GM19239 (cell line): ENCODE measurements around the gene TOM1L2.

ENCODE experiments used
- DNase-seq: peaks from one replicate; pipeline ENCODE4 v3.0.0; 2011; ENCODE audit warnings: low spot score; ENCODE audit not compliant: insufficient read length
- FAIRE-seq: peaks from 2 replicates; lab custom pipeline; 2011; peaks lifted over from hg19 to GRCh38; lab: Jason Lieb, UNC

TOM1L2 gene

DNA sequence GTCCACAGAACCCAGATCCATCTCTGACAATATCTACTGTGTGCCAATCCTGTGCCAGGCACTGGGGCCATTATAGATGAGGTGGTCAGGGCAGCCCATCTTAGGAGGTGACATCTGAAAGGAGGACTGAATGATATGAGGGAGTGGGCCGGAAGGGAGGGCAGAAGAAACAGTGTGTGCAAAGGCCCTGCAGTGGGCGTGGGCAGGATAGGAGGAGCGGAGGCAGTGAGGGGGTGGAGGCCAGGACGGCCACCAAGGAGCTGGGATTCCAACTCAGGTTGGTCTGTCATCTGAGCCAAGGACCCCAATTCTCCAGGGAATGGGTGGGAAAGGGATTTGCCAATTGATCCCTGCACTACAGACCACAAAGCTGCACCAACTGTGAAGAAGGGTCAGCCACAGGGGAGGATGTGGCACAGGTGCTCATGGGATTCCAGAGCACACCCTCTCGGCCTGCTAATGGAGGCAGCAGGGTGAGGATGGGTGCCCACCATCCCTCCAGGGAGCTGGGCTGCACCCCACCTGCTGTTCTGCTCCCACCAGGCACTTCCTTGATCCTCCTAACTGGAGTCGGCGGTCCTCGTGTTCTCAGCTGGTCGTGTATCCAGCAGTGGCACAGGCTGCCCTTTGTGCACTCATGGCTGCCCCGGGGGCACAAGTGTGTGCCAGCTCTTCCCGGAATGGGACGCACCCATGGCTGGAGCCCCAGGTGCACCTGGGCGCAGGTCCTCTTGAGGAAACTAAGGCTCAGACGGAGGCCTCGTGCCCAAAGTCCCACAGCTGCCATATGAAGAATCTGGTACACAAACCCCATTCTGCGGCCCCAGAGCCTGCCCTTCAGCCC lies 145.0 kb downstream of the TOM1L2 start:
- DNase-seq, result no peak
- no peak for FAIRE-seq

DNA sequence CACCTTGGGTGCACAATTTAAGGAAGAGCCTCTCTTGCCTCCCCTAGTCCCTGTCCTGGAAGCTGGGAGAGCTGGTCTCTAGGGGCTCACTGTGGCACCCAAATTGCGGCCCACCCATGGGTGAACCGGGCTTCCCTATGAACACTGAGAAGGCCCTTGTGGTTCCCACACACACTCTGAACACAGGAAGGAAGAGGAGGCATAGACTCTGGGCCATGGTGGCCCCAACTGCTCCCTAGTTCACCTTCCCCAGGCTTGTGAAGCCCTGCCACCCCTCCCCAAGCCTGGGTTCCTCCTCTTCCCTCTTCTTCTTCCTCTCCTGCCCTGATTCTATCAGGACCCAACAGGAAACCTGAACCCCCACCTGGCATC lies 145.9 kb downstream of the TOM1L2 start:
- DNase-seq, result no peak
- FAIRE-seq, result no peak

DNA sequence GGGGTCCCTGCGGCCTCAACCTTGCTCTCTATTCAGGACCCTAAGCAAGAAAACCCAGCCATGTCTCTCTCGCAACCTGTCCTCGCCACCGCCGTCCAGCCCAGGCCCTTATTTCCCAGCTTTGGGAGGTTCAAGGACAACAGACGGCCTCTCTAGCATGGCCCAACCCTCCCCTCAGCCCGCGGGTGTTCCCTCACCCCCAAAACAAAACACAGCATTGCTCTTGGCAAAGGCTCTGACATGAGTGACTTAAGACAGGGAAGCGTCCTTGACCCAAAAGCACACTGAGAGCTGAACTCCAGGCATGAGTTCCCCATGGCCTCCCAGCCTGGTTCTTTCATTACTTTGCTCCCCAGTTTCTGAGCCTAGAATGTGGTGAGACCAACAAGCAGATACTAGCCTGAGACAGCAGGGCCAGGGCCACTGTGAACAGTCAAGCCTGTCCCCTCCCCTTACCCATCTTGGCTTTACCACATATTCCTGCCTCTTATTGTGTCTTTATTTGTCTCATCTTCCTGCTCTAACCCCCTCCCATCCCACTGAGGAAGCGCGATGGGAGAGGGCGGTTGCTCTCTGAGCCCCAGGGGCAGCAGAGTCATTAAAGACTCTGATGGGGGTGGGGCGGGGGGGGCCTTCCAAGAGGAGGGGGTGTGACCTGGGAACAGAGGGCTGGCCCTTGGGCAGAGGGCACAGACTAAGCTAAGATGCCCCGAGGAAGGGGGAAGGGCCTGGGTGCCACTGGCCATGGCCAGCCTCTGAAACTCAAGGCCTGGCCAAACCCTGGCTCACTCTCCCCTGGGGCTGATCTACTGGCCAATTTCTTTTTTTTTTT lies 147.2 kb downstream of the TOM1L2 start:
- FAIRE-seq (no peak), DNase-seq (no peak)

DNA sequence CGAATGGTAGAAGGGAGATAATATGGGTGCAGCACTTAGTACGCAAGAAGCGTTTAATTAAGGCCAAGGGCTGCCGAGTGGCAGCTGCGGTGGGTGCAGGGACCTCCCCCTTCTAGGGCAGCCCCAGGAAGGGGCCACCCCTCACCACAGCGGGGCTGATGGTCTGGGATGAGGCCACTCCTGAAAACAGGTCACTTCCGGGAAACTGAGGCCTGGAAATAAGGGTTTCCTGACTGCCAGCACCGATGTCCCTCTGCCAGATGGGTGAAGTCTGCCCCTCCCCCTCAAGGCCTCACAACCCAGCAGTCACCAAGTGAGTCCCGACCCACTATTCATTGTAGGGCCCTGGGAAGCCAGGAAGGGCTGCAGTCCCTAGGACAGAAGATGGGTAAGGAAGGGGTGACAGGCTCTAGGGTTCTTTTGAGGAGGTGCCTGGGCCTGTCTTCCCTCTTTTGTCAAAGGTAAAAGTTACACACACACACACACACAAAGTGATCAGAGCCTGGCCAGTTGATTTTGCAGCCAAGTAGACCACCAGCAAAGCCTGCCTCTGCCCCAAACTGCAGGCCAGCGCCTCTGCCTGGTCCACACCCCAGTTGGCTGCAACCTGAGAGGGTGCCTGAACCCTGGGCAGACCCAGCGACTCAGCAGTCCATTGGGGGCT lies 147.9 kb downstream of the TOM1L2 start:
- FAIRE-seq (no peak), DNase-seq (no peak)

DNA sequence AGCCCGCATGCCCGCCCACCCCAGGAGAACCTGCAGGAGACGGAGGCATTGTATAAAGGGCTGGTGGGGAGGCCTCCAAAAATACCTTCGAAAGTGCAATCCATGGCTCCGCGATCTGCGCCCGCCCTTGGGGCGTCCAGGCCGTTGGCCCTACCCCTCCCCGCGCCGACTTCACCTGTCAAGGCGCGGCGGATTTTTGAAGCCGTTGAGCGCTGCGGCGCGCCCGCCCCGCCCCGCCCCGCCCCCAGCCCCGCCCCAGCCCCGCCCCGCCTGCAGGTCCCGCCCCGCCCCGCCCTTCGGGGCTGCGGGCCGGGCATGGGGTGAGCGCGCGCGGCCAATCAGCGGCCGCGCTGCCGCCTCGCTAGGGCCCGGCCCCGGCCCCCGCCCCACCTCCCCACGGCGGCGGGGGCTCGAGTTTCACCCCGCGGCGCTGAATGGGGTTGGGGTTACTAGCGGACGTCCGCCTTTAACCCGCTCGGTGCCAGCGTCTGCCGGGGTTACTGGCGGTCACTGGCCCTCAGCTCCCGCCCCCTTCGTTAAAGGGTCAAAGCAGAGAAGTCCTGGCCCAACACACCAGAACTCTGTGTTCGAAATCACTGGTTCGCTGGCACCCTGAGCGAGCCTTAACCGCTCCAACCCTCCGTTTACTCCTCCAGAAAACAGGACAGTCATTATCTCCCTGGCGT lies 148.6 kb downstream of the TOM1L2 start:
- peak; percentile 89 for FAIRE-seq
- DNase-seq, result peak; percentile 98

DNA sequence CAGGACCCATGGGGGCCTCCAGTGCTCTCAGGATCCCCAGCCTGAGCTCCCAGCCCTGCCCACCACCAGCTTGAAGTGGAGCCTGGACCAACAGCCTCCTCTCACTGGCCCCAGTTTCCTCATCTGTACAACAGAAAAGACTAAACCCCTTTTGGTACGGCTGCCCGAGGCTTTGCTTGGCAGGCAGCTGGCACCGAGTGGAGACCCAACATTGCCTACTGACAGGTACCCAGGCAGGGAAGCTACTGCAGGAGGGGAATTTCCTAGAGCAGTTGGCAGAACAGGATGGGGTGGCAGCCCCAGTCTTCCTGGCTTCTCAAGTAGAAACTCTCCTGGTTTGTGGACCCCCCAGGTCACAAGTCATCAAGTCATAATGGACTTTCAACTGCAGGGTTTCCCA lies 149.6 kb downstream of the TOM1L2 start:
- DNase-seq (no peak), FAIRE-seq (no peak)

DNA sequence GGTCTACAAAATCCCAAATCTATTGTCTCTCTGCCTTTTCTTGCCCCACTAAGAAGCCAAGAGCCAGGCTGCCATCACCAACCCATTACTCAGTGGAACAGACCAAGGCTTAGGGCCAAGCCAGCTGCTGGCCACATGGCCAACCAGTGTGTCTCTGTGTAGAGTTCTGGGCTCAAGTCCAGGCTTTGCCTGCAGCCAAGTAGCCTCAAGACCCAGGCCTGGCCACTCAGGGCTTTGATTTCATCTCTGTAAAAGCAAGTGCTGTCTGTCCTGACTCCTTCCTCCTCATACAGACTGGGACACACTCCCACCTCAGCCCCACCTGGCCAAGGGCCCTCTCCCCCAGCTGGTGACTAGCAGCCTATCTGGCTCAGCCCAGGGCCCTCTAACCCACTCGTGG lies 150.0 kb downstream of the TOM1L2 start:
- FAIRE-seq (no peak), DNase-seq (no peak)

DNA sequence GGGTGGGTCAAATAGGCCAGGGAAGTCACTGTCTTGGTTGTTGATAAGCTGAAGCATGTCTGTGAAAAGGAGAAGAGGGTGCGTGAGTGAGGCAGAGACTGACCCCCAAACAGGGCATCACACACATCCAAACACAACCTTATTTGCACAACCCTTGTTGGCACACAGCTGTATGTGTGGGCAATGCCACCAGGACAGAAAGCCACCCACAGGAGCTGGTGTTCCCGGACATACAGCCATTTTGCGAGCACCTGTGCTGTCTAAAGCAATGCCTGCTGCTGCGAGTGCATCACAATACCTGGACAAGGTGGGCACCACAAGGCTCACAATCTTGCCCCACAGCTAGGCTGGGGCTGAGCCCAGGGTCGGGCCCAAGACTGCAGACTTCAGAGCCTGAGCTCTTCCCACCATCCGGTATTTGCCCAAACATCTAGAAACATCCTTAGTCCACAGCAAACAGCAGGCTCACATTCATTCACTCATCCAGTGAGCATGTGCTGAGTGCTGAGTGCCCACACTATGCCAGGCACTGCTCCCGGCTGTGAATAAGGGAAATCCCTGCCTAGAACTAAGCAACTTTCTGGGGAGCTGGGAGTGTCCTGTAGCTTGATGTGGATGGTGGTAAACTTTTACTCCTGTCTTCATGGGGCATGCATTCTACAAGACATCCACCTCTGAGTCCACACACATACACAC lies 151.6 kb downstream of the TOM1L2 start:
- FAIRE-seq (no peak), DNase-seq (no peak)

DNA sequence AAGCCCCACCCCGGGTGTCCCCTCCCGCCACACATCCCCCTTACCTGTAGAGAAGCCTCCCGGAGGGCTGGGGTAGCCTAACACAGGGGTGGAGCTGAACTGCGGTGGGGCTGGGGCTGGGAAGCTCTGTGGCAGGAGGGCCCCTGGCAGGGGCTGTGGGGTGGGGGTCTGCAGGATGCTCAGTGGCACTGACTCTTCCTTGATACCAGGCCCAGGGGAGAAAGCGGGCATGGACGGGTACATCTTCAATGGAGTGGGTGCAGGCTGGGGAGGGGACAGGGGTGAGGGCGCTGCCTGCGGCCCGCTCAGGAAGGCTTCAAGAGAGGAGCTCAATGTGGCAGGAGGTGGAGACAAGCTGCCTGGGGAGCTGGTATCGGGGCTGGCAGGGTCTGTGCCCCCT lies 152.2 kb downstream of the TOM1L2 start:
- no peak for FAIRE-seq
- no peak for DNase-seq

DNA sequence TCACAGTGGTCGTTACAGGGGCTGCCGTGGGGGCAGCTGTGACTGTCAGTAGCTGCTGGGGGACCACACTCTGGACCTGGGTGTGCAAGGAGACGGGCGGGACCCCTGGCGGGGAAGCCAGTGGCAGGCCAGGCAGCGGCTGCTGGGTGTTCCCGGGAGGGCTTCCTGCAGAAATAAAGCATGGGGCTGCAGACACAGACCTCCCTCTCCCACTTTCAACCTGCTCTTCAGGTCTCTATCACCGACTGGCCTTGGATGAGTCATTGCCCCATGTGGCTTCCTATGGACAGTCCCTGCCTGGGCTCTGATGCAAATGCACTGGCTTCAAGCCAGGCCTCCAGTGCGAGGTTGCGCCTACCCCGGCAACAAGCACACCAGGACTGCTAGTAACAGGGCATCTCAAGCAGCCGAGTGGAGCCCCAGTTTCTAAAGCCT lies 152.6 kb downstream of the TOM1L2 start:
- DNase-seq (peak; percentile 90), FAIRE-seq (peak; percentile 82)

DNA sequence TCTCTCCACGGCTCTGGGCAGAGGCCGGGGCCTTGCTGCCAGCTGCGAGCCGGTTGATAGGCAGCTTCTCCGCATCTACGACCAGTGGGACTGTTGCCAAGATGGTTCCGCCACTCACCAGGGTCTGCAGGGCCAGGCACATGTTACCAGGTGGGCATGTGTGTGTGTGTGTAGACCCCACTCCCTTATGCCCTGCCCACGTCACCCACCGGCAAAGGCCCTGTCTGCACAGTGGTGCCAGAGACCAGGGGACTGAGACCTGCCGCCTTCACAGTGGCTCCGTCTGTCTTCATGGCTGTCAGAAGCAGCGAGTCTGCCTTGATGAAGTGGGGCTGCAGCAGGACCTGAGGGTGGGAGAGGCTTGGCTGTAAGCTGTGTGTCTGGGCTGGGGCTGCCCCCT lies 153.1 kb downstream of the TOM1L2 start:
- FAIRE-seq (no peak), DNase-seq (no peak)

DNA sequence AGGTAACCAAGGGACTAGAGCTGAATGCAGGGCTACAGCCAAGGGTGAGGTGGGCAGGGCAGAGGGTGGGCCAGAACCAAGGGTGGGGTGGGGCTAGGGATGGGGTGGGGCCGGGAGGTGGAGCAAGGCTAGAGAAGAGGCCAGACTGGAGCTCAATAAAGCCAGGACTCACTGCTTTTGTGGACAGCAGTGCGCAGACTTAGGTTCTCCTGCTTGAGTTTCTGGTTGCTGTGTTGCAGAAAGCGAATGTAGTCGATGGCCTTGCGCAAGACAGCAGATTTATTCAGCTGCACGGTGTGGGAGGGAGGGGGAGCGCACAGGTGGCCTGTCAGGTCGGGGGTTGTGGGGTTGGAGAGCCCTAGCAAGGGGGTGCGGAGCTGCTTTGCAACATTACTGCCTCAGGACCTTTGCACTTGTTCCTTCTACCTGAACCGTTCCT lies 154.1 kb downstream of the TOM1L2 start:
- DNase-seq, result peak; percentile 59
- peak; percentile 18 for FAIRE-seq

DNA sequence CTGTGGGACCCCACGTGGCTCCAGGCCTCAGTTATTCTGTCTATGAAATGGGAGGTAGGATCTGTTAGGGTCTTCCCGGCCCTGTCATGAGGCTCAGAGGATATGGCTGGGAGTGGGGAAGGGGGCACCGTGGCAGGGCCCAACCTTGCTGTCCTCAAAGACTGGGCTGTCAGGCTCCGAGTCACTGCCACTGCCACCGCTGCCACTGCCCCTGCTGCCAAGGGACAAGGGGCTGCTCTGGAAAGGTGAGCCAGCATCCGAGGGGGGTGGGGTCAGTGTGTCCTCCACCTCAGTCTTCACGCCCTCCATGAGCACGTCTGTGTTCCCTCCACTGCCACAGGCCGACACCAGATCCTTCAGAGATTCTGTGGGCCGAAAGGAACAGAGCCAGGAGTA lies 154.7 kb downstream of the TOM1L2 start:
- no peak for FAIRE-seq
- no peak for DNase-seq

DNA sequence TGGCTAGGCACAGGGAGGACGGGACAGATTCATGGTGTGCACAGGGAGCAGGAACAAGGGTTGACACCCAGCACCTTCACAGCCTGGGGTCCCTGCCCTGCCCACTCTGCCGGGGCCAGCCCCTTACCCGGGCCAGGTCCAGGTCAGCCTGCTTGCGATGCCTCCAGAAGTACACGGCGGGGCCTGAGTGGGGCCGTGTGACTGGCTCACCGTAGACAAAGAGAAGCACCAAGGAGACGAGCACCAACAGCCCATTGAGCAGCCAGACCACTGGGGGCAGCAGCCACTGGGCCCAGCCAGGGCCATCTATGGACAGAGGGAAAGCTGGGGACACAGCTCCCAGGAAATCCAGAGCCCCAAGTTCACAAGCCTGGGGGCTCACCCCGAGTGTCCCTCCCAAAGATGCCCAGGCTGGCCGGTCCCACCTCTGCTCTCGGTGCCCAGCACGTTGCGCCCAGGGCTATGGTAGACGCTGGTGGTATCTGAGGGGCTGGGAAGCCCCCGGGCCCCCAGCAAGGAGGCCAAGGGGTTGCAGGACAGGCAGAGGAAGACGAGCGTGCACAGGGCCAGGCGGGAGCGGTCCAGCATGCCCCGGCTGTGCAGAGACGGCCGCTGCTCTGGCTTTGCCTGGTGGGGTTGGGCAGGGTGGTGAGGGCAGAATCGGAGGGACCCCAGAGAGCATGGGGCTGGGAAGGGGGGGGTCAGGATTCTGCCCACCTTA lies 155.2 kb downstream of the TOM1L2 start:
- no peak for DNase-seq
- FAIRE-seq, result no peak

DNA sequence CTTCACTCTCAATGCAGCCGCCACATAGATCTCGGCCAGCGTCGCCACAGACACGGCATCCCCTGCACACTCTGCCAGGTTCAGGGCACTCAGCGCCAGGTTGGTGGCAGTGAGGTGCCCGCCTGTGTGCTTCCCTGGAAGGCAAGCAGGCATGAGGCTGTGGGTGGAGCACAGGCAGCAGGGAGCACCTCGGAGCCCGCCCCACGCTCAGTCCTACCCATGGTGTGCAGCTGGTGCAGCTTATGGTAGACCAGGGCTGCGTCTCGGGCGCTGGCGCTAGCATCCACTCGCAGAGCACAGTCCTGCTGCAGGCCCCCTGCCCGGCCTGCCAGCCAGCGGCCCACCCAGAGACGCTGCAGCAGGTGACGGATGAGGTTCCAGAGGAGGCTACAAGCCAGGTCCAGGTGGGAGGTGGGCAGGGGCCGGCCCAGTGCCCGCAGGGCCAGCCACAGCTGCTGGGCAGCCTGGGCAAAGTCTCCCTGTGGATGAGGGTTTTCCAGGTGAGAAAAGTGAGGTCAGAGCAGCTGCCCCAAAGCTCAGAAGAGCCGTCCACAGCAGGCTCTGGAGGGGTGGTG lies 155.9 kb downstream of the TOM1L2 start:
- no peak for FAIRE-seq

DNA sequence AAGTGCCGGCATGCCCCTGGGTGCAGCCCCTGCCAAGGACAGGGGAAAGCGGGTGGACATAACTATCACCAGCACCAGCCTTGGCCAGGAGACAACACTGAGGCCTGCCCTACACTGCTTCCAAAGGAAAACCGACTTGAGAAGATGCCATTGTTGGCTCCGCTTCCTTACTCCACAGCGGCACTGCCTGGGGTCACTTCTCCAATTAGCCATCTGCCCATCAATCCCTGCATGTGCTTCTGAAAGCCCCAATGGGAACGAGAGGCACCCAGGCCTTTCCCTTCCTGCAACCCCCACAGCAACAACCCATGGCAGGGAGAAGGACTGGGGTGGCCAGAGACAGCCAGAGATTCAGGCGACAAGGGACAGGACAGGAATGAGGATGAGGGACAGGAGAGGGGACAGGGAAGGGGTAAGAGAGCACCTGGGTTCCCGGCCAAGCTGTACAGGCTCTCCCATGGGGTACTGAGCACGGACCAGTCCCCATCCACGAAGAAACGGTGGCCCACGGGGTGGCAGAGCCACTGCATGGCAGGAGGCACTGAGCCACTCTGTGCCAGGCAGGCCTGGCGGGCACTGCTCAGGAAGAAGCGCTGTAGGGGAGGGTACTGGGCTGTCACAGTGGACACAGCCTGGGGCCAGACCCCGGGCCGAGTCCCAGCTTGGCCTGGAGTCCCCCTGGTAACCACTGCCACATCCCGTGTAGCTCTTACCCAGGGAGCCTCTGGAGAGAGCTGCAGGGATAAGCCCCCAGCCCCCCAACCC lies 156.6 kb downstream of the TOM1L2 start:
- no peak for FAIRE-seq
- no peak for DNase-seq

More for the DNA sequence above, 155.9 kb downstream of the TOM1L2 start:
- no peak for DNase-seq

DNA sequence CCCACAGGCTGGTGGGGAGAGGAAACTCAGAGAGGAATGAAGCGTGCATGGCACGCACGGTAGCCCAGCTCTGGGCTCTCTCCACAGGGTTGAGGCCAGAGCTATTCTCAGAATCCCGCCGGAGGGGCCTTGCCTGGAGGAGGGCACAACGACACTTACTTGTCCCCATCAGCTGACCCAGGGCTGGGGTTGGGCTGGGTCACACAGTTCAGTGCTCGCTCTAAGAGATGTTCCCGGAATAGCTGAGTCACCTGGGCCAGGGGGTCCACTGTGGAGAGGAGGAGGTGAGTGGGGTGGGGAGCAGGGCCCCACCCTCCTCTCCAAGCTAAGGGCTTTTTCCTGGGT lies 157.2 kb downstream of the TOM1L2 start:
- no peak for FAIRE-seq

More for the DNA sequence above, 157.2 kb downstream of the TOM1L2 start:
- no peak for DNase-seq
